Spinal cord (tissue), 10 donors: ENCODE results near the gene AKT1. TPM values are rescaled to one million over a fixed set of nuclear protein-coding genes. Genes with fewer than 3 reads are reported as not detected.
"Not testable (repeated sequence)": the region's sequence is repeated elsewhere in the genome, so short reads cannot be mapped to it uniquely, and the experiment has no call there.

ENCODE experiments used
- DNase-seq, 6 donors: peaks; one replicate each; pipeline versions ENCODE4 v3.0.0 to v3.0.0-alpha.2; 2013 to 2015; ENCODE audit warnings: low spot score in 6 of 6, low read depth in 4 of 6
- H3K27ac ChIP-seq: one replicate; pipeline ENCODE4 v1.5.1; 2013; ENCODE audit warnings: low read depth, low read length, control low read depth
- H3K27me3 ChIP-seq: one replicate; pipeline ENCODE4 v1.6.1; 2013; ENCODE audit warnings: low read length; ENCODE audit not compliant: control insufficient read depth, insufficient read depth
- H3K36me3 ChIP-seq: one replicate; pipeline ENCODE4 v1.6.1; 2013; ENCODE audit warnings: low read length; ENCODE audit not compliant: control insufficient read depth, insufficient read depth
- H3K4me1 ChIP-seq: one replicate; pipeline ENCODE4 v1.6.1; 2013; ENCODE audit warnings: low read length; ENCODE audit not compliant: control insufficient read depth, insufficient read depth
- H3K4me3 ChIP-seq: one replicate; pipeline ENCODE4 v1.5.1; 2013; ENCODE audit warnings: low read depth, low read length, control low read depth
- H3K9me3 ChIP-seq: one replicate; pipeline ENCODE4 v1.6.1; 2013; ENCODE audit warnings: low read length; ENCODE audit not compliant: control insufficient read depth, insufficient read depth
- WGBS: methylation state at CpG from one replicate; pipeline ENCODE4 v1.1.5; 2013; ENCODE audit warnings: missing lambda C conversion rate; ENCODE audit not compliant: insufficient coverage; 5-methylcytosine and 5-hydroxymethylcytosine counted together
- long read RNA-seq, 4 donors: transcript quantifications; one replicate each; lab custom pipeline, GENCODE V29; 2026
- polyA plus RNA-seq, 2 donors: library from polyadenylated mRNA; unstranded; fragments of 120-200 nt; gene quantifications; one replicate each; pipeline ENCODE4 v1.2.1, GENCODE V29; 2013; ENCODE audit not compliant: insufficient read length in 2 of 2
- total RNA-seq, 2 donors: library from RNA; depleted of rRNA in 1 of 2; stranded (reverse); fragments of 120-200 nt in 1 of 2; fragments of >200 nt in 1 of 2; gene quantifications; one replicate each; pipeline versions ENCODE4 v1.2.3 to v1.2.4, GENCODE V29; 2013 to 2014
- donor health status: healthy.

The AKT1 gene
- total RNA-seq (100 to 1,000 TPM in 1 of 2 donors, 10 to 100 TPM in 1; 60.3 to 143 TPM), polyA plus RNA-seq (100 to 1,000 TPM; 160 to 174 TPM)
- long read RNA-seq, donor 1, transcript AKT1-220 (15 exons, 2,742 nt), result minor isoform, 5 of 41 reads
- long read RNA-seq, donor 1, transcript AKT1-203 (14 exons, 2,710 nt), result major isoform, 24 of 41 reads
- long read RNA-seq, donor 1, partial matches to known transcripts, result 5 of 41 reads
- long read RNA-seq, donor 1, other reads (novel, unspliced or antisense), result 0 of 41 reads
- long read RNA-seq, donor 2, transcript AKT1-203 (14 exons, 2,710 nt), result major isoform, 8 of 23 reads
- long read RNA-seq, donor 2, partial matches to known transcripts, result 7 of 23 reads
- long read RNA-seq, donor 2, other reads (novel, unspliced or antisense), result 0 of 23 reads
- long read RNA-seq, donor 3, transcript AKT1-203 (14 exons, 2,710 nt), result major isoform, 11 of 29 reads
- long read RNA-seq, donor 3, partial matches to known transcripts, result 12 of 29 reads
- long read RNA-seq, donor 3, other reads (novel, unspliced or antisense), result 0 of 29 reads
- long read RNA-seq, donor 4, transcript AKT1-203 (14 exons, 2,710 nt), result major isoform, 23 of 43 reads
- long read RNA-seq, donor 4, partial matches to known transcripts, result 12 of 43 reads
- long read RNA-seq, donor 4, other reads (novel, unspliced or antisense), result 0 of 43 reads

- Histone ChIP-seq H3K27ac (peak within 1 kb of the TSS; percentile 35), H3K27me3 (peaks cover 4% of the 10 kb centered on the region), H3K9me3 (no peaks in the 10 kb centered on the region), H3K36me3 (peaks cover 39% of the 10 kb centered on the region), H3K4me3 (peak within 1 kb of the TSS; percentile 59), H3K4me1 (peaks cover 51% of the 10 kb centered on the region)
- peak in 1 of 6 donors; percentile 33 for DNase-seq
- WGBS, result under 1% methylated on average over 119 of the region's 124 CpGs
Measured at GRCh38 chr14:104794993-104795780, at the start of gene AKT1. AKT1 (minus strand) TSS chr14:104795748; CDS start chr14:104792643, 3,105 bp downstream.

- H3K27ac ChIP-seq, result no peak overlapping the region
- WGBS, result 94% methylated on average over 3 of the region's 4 CpGs
- H3K4me1 ChIP-seq, result peaks cover 21% of the 10 kb centered on the region
- no peaks in the 10 kb centered on the region for H3K36me3 ChIP-seq
- peaks cover 39% of the 10 kb centered on the region for H3K27me3 ChIP-seq
- H3K9me3 ChIP-seq, result peaks cover 4% of the 10 kb centered on the region
- H3K4me3 ChIP-seq, result no peak overlapping the region
- DNase-seq, result no peak
Measured at GRCh38 chr14:104845033-104845666, 49.6 kb upstream of the AKT1 start.

GRCh38 chr14:104844306-104845032 lies 48.9 kb upstream of the AKT1 start:
- H3K36me3 ChIP-seq, result no peaks in the 10 kb centered on the region
- no peak for DNase-seq
- no peak overlapping the region for H3K27ac ChIP-seq
- H3K9me3 ChIP-seq, result peaks cover 4% of the 10 kb centered on the region
- WGBS, result 8% methylated on average over 26 of the region's 27 CpGs
- peaks cover 39% of the 10 kb centered on the region for H3K27me3 ChIP-seq
- peaks cover 21% of the 10 kb centered on the region for H3K4me1 ChIP-seq
- no peak overlapping the region for H3K4me3 ChIP-seq

- peaks cover 4% of the 10 kb centered on the region for H3K9me3 ChIP-seq
- H3K36me3 ChIP-seq, result no peaks in the 10 kb centered on the region
- H3K4me1 ChIP-seq, result peaks cover 21% of the 10 kb centered on the region
- peaks cover 39% of the 10 kb centered on the region for H3K27me3 ChIP-seq
- peak in 2 of 6 donors; percentile 25 to 35 for DNase-seq
- peak overlapping the region; percentile 24 for H3K4me3 ChIP-seq
- no peak overlapping the region for H3K27ac ChIP-seq
- under 1% methylated on average over 68 of the region's 69 CpGs for WGBS
Measured at GRCh38 chr14:104843442-104844305, 48.1 kb upstream of the AKT1 start.

- H3K4me3 ChIP-seq, result no peak overlapping the region
Measured at GRCh38 chr14:104843006-104843405, 47.5 kb upstream of the AKT1 start.

GRCh38 chr14:104841730-104842129 lies 46.2 kb upstream of the AKT1 start:
- DNase-seq, result no peak
- H3K9me3 ChIP-seq, result peaks cover 4% of the 10 kb centered on the region
- WGBS, result 60% methylated on average over 1 of the region's 1 CpG
- H3K27ac ChIP-seq, result no peak overlapping the region
- H3K36me3 ChIP-seq, result no peaks in the 10 kb centered on the region
- H3K4me1 ChIP-seq, result peaks cover 21% of the 10 kb centered on the region
- no peak overlapping the region for H3K4me3 ChIP-seq
- H3K27me3 ChIP-seq, result peaks cover 37% of the 10 kb centered on the region

More at GRCh38 chr14:104843006-104843405, 47.5 kb upstream of the AKT1 start:
- no peak for DNase-seq
- Histone ChIP-seq H3K9me3 (peaks cover 4% of the 10 kb centered on the region), H3K27ac (no peak overlapping the region), H3K36me3 (no peaks in the 10 kb centered on the region), H3K27me3 (peaks cover 39% of the 10 kb centered on the region), H3K4me1 (peaks cover 21% of the 10 kb centered on the region)
- 21% methylated on average over 10 of the region's 13 CpGs for WGBS

- not testable (repeated sequence) for H3K36me3 ChIP-seq, H3K4me1 ChIP-seq, DNase-seq, H3K27me3 ChIP-seq, H3K9me3 ChIP-seq, H3K27ac ChIP-seq, H3K4me3 ChIP-seq
- 90% methylated on average over 11 of the region's 41 CpGs for WGBS
Measured at GRCh38 chr14:104836171-104836935, 40.8 kb upstream of the AKT1 start.

GRCh38 chr14:104830781-104831180 lies 35.2 kb upstream of the AKT1 start:
- Histone ChIP-seq H3K27me3 (no peaks in the 10 kb centered on the region), H3K4me3 (no peak overlapping the region), H3K27ac (no peak overlapping the region), H3K4me1 (peaks cover 18% of the 10 kb centered on the region), H3K9me3 (no peaks in the 10 kb centered on the region), H3K36me3 (no peaks in the 10 kb centered on the region)
- 66% methylated on average over 9 of the region's 9 CpGs for WGBS
- DNase-seq, result no peak
